NB4 (cell line): ENCODE data around the gene TEX53.

ENCODE experiments used
- CTCF ChIP-seq: IDR thresholded peaks from one replicate; pipeline ENCODE4 v1.5.1; 2012; ENCODE audit warnings: low read depth, low read length
- MYC ChIP-seq: IDR thresholded peaks from 2 replicates; pipeline ENCODE4 v1.6.1; 2011; ENCODE audit warnings: low read depth, low read length
- POLR2A ChIP-seq: IDR thresholded peaks from 2 replicates; pipeline ENCODE4 v1.6.1; 2011; ENCODE audit warnings: mild to moderate bottlenecking; ENCODE audit not compliant: insufficient read length; ENCODE audit errors: extremely low read depth
- TF ChIP-seq, protein P1 (sequence below): IDR thresholded peaks from 2 replicates; pipeline ENCODE4 v1.6.1; 2011; ENCODE audit warnings: low read depth, low read length

- TF ChIP-seq CTCF = no peak
- no peak for TF ChIP-seq POLR2A
- TF ChIP-seq, protein P1, sequence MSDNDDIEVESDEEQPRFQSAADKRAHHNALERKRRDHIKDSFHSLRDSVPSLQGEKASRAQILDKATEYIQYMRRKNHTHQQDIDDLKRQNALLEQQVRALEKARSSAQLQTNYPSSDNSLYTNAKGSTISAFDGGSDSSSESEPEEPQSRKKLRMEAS = no peak
- no peak for TF ChIP-seq MYC
Observed at GRCh38 chr9:114638404-114638803, 19.2 kb downstream of the TEX53 start.
